NOMO-1 treated with DMSO at 0.1 percent for 48 hours (cell line): ENCODE results near the gene DRGX.

Experiments used
- DNase-seq: peaks from one replicate; lab custom pipeline; 2025; ENCODE audit not compliant: unreplicated experiment; lab: John Stamatoyannopoulos, UW

DRGX gene

GRCh38 chr10:49408519-49409306 is 12.8 kb upstream of the DRGX start:
- DNase-seq = no peak

GRCh38 chr10:49407552-49408137 is 11.8 kb upstream of the DRGX start:
- DNase-seq = peak; percentile 5

DNA sequence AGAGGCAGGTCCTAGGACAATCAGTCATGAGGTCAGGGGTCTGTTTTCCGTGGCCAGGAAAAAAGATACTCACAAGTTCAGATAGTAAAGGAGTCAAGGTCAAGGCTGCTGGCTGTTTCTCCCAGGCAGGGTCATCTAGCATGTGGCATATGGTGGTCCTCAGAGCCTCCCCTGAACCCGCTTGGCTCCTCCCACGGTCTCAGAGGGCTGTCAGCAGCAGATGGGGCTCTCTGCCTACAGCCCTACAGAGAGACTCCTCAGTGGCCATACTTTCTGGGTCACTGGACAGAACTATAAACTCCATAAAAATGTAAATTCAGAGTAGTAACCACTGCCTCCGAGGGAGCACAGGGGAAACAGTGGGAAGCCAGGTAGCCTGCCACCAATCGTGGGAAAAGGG is 11.3 kb upstream of the DRGX start:
- DNase-seq = no peak

DNA sequence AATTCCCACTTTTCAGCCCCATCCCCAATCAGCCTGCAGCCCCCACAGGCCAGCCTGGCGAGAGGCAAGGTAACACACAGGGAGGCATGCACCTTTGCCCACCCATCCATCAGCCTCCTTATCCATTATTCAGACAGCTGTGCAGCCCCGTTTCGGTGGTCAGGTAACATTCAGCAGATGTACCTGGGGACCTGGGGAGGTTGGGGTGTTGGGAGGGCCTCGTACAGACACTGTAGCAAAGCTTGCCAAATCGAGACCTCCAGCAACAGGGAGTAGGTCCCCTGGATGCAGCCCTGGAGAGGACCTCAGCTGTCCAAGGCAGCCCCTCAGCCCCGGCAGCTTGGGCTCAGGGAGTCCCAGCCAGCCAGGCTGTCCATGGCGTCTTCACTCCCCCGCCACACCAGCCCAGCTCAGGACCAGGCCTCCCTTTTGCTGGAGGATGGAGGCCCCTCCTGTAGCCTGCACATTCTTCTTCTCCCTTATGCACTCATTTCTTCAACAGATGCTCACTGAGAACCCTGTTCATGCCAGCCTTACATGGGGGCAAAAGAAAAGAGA is 8.5 kb upstream of the DRGX start:
- DNase-seq = no peak

DNA sequence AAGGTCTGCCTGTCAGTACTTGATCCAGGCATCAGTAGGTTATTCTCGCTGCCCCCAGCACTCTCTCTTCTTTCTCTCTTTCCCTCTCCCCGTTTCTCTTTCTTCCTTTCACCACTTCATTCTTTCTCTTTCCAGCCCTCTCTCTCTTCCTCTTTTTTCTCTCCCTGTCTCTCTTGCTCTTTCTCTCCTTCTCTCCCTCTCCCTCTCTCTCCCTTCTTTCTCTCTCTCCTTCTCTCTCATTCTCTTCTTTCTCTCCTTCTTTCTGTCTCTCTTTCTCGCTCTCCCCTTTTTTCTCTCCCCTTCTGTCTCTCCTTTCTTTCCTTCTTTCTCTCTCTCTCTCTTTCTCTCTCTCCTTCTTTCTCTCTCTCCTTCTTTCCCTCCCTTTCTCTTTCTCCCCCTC is 7.5 kb upstream of the DRGX start:
- no peak for DNase-seq

- DNase-seq = no peak
These were observed 4.5 kb upstream of the DRGX start for GRCh38 chr10:49400365-49400764.

DNA sequence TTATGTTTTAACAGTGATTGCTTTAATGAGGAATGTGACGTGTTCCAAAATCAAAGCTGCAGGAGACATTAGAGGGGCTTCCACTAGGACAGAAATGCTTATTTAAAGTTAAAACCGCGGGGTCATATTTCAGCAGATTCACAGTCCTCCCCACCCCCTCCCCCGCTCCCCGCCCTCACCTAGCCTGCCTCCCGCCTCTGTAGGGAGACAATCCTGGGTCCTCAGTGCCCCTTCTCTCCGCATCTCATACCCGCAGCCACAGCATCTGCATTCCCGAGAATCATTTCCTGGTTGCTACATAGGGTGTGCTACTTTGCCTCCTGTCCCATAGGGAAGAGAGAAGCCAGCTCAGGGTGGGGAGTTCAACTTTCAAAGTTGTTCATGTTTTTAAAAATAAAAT is 3.1 kb upstream of the DRGX start:
- DNase-seq = no peak

DNA sequence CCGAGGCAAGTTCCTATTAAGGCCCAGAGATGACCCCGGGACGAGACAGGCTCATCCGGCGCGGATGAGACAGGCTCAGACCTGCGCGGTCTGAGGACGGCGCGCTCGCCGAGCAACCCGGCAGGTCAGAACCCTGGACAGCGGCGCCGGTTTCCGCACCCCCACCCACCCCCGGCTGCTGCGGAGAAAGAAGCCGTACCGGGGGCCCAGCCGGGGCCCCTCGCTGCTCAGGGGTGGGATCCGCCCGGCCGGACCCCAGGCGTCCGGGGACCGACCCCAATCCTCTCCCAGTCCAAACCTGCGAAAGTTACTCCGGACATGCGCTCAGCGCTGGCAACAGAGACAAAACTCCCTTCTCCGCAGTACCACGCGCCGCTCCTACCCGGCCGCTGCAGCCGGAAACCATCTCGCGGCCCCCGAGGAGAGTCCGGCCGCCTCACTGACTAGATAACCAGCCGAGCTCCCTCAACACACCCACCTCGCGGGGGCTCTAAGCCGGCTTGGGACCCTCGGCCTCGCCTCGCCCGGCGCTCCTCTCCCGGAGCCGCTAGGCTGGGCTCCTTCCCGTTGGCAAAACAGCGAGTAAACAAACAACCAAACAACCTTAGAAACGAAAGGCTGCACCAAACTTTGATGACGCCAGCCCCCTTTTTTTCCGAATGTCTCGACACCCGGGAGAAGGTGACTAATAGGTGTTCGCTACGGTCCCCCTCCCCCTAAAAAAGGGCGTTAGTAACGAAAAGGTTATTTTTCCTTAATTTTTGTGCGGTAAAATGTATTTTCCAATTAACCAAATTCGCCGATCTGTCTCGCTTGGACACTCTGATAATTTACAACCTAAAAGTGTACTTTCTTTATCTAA is 2.3 kb upstream of the DRGX start:
- DNase-seq = peak; percentile 35

DNA sequence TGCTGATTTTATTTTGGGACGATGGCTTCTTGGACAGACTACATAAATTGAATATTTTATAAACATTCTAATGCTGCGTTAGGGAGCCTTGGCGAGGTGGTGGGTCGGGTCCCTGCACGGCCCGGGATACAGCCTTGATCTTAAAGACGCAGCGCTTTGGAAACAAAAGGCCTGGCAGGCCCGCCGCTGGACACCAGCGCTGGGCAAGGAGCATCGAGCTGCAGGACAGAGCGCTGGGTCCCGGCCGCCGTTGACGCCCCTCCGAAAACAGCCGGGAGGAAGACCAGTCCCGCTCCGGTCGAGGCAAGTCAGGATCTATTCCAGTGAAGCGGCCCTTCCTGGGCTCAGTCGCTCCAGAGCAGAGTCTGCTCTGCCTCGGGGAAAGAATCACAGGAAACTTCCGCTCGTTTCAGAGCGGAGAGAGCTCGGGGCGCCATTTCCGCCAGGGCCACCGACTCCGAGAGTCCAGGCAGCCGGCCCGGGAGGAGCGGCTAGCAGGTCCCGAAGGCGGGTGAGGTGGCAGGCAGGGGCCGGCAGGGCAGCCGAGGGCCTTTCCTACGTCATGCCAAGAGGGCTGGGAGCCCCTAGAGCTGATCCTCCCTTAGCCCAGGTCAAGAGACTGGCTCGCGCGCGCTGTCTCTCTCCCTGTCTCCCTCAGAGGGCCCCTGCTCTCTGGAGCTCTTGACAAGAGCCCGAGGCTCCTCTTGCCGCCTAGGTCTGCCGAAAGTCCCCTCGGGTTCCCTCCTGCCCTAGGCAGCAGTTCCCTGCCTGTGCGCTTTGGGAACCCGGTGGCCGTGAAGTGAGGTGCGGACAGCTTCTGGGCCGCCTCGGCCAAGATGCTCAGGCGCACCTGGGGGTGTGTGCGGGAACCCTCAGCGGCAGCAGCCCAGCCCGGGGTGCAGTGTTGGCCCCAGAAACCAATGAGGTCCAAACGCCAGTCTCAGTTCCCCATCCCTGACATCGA is 1.4 kb upstream of the DRGX start:
- no peak for DNase-seq

DNA sequence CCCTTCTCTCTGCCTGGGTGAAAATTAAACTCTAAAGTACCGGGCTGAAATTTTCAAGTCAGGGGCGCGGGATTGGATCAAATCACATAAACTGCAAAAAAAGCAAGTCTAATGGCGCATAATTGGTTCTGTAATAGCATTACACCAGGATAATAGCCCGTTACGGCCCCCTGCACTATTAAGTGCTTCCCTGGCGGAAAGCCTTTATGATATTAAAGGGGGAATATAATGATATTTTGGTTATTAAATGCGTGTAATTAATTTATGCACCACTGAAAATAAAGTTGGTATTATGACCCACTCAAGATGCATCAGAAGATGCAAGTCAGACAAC is 744 bp upstream of the DRGX start:
- DNase-seq = no peak

GRCh38 chr10:49394933-49395740 is 752 bp downstream of the DRGX start:
- no peak for DNase-seq

DNA sequence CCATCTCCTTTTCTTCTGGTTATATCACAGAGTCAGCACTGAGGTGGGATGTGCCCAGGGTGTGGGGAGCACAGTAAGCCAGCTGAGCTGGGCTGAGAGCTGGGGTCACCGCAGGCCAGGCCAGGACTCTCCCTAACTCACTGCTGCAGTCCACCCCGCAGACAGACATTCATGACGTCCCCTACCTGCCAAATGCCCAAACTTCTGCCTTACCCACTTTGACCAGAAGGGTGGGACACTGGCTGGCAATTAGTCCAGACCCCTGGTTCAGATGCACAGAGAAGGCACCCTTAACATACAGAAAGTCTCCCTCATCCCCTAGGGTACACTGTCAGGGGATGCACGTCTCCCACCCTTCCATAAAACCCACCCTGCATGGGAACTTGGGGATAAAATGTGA is 2.1 kb downstream of the DRGX start:
- DNase-seq = no peak

- no peak for DNase-seq
These were observed 2.6 kb downstream of the DRGX start for GRCh38 chr10:49393301-49393700.

DNA sequence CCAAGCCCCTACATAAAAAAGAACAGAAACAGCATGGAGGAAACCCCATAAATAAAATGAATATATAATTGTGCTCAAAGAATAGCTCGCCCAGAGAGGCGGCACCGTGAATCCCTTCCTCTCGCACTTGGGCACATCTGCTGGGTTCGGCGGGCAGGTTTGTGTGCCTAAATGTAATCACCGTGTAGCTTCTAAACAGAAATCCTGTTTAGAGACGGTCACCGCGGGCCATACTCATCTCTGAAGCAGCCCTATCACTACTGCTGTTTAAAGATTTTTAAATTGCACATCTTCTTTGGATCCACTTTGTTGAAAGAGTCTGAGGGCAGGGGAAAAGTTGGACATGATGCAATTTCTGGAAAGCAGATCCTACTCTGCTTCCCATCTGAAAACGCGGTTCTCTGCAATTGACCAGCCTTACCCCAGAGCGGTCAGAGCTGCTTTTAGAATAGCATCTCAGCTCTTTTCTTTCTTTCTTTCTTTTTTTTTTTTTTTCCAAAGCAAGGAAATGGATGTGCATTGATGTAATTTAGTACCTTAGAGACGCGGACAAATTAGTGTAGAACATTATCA is 6.4 kb downstream of the DRGX start:
- DNase-seq = no peak

- no peak for DNase-seq
These were observed 7.7 kb downstream of the DRGX start for GRCh38 chr10:49388161-49388560.

DNA sequence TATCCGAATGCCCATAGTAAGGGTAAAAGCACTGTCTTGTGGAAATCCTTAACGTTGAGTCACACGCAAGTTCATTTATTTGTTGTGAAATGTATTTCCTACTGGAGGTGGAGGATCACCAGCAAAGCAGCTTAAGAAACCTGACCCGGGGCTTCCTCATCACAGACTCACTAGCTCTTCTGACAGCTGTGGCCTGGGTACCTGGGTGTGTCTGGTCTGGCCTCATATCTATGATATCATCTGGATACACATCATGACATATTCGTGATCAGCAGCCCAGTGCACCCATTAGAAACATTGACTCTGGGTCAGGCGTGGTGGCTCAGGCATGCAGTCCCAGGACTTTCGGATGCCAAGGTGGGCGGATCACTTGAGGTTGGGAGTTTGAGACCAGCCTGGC is 8.8 kb downstream of the DRGX start:
- DNase-seq = no peak

DNA sequence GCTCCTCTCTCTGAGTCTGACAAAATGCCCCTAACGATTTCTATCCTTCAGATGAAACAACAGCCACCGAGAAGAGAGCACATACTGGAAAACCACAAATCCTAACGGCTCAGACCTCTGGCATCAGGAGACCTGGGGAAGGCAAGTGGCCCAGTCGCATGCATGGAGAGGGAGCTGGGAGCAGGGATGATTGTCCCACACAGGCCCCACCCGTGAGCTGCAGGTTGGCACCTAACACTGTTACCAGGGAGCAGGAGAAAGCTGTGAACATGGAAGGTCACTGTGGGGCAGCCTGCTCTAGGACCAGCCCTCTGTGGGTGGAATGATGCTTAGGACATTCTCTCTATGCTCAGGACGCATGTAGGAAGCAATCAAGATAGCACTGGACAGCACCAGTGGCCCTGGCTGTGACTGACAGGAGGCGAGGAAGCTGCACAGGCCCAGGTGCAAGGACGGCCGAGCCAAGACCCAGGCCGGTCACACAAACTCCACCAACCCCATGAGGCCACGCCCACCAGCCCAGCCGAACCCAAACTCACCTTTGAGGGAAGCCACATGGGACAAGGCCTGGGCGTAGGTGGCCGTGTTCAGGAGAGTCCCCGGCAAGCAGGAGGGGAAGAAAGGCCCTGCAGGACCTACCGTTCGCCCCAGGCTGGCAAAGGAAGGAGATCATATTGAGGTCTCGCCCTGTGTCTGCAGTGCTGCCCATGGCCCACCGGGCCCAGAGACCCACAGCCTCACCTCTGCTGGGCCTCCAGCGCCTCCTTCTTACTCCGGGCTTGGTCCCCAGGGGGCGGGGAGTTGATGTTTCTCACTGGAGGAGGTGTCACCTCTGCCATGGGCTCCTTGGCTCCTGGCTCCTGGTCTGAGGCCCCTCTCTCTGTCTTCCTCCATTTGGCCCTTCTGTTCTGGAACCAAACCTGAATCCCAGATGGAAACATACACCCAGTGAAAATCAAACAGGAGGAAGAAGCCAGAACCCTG is 9.7 kb downstream of the DRGX start:
- no peak for DNase-seq

DNA sequence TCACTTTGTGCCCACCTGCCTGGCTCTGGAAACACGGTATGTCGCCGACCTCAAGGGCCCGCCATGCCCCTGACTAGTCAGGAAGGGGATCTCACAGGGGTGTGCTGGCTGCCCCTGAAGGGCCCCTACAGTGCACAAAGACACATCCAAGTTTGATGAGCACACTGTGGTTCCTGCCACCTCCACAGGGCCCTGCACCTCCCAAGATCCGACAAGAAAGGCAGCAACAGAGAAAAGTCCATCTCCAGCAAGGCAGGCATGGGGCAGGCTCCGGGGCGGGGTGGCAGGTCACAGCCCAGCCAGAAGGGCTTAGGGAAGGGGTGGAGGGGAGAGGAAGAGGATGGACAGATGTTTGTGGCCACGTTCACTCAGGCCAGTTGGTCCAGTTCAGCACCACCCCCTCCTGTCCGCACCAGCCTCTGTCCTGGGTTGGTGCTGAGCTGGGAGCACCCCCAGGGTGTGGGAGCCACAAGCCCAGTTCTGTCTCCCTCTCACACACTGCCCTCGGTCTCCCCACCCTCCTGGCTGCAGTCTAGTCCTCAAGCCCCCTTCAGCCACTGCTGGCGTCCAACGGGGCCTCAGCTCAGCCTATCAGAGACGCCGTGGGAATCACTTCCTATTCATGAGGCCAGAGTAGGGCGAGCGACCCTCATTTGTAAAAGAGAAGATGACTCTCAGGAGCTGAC is 11.5 kb downstream of the DRGX start:
- no peak for DNase-seq
